Vagina (tissue), 2 donors: Measurements from ENCODE around the gene MSRB1.

Experiments
- CTCF ChIP-seq, 3 experiments: fragments of 450-650 bp in 2 of 3; fragments of 200-600 bp in 1 of 3; sonication (generic) in 1 of 3; IDR thresholded peaks; one replicate each; pipeline ENCODE4 v1.5.1; 2017 to 2019; ENCODE audit warnings: antibody characterized with exemption in 3 of 3, mild to moderate bottlenecking in 2 of 3, moderate library complexity in 2 of 3
- POLR2A ChIP-seq, 2 donors: fragments of 450-650 bp; IDR thresholded peaks; one replicate each; pipeline ENCODE4 v1.6.1; 2017; ENCODE audit warnings: antibody characterized with exemption in 2 of 2, mild to moderate bottlenecking in 2 of 2, moderate library complexity in 2 of 2

GRCh38 chr16:1964506-1965395, 21.8 kb upstream of the MSRB1 start, which contains the start of gene RPS2:
- TF ChIP-seq CTCF (IDR thresholded peaks at IDR 0.05), result no peak
- TF ChIP-seq POLR2A (IDR thresholded peaks at IDR 0.05), result peak in 1 of 2 donors; percentile 93
